ENCODE results near the gene OR2A5.
"Not testable (repeated sequence)": the region's sequence is repeated elsewhere in the genome, so short reads cannot be mapped to it uniquely, and the experiment has no call there.

Gene OR2A5, protein sequence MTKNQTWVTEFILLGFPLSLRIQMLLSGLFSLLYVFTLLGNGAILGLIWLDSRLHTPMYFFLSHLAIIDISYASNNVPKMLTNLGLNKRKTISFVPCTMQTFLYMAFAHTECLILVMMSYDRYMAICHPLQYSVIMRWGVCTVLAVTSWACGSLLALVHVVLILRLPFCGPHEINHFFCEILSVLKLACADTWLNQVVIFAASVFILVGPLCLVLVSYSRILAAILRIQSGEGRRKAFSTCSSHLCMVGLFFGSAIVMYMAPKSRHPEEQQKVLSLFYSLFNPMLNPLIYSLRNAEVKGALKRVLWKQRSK

DNA sequence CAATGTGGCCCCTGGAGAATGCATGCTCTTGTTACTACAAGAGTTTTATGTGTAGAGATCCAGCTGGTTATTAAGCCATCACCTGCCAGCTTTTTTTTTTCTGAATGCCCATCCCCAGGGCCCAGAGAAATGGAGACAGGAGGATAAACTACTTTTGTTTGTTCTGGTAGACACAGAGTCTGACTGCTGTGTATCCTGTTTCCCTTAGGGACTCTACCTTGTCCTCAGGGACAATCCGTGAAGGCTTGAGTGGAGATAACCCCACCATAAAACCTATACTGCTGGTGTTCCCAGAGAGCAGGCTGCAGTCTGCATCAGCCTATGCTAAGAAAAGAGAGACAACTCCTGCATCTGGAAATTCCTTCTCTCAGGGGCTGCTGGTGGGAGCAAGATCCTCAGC, at the start of gene OR2A5:
Gene OR2A5 (plus strand): TSS at position 301 of the 400 bp plus-strand sequence. CDS start 1,454 bp downstream, outside the sequence.
- no peak for DNase-seq (ENCODE audit: low read depth, low spot score)

DNA sequence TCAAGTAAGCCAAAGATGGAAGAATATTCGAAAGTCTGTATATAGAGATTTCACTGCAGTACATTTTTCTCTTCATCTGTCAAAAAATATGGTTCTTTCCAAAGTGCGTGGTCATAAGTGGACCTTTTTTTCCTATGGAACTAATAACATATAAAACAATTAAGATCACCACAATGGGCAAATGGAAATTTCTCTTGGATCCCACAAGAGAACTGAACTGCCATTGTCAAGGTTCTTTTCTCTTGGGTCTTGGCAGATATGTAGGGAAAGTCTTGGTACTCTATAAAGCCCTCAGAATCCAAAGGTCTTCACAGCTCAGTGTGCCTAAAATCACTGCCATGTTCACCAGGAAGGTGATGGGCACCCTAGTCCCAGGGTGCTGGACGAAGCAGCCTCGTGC, 48.7 kb upstream of the OR2A5 start, which contains the start of gene OR6B1:
Gene OR6B1 (plus strand): TSS at position 301 of the 400 bp plus-strand sequence. CDS start 3,677 bp downstream, outside the sequence.
- no peak for DNase-seq (ENCODE audit: low read depth, low spot score)

GRCh38 chr7:144001543-144001942, 47.2 kb upstream of the OR2A5 start:
- DNase-seq (ENCODE audit: low read depth, low spot score) = no peak

DNA sequence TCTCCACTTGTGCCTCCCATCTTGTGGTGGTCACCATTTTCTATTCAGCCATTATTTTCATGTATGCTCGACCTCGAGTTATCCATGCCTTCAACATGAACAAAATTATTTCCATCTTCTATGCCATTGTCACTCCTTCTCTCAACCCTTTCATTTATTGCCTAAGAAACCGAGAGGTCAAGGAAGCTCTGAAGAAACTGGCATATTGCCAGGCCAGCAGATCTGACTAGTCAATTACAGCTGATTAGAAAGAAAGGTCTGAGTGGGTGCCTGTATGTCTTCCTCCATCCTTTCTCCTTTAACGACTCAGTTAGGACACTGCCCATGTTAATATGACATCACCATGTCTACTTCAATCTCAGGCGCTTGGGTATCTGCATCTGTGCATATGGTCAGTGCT, 44.0 kb upstream of the OR2A5 start:
- no peak for DNase-seq (ENCODE audit: low read depth, low spot score)

DNA sequence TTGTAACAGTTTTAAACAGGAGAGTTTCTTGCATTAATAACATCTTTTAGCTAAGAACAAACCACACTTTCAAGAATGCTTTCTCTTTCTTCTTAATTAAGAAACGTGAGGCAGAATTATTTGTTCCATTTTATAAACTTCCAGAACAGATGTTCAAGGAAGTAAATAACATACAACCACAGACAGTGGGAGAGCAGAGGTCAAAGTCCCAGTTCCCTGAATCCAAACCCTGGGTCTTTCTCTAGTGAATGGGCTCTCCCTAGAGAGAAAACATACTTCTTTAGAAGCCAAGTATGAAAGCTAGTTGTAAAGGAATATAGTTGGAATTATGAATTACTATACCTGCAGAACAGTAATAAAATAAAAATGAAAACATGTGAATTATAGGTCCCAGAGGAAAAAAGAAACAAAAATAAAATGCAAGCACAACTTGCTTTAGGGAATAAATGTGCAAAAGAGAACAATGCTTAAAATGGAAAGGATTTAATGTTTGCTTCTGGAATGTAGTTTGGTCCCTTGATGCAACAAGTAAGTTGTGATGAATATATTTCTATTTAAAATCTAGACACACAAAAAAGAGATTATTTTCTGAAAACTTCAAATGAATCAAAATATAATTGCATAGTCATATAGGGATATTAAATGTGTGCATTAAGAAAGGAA, 42.6 kb upstream of the OR2A5 start:
- DNase-seq (ENCODE audit: low read depth, low spot score) = no peak

DNA sequence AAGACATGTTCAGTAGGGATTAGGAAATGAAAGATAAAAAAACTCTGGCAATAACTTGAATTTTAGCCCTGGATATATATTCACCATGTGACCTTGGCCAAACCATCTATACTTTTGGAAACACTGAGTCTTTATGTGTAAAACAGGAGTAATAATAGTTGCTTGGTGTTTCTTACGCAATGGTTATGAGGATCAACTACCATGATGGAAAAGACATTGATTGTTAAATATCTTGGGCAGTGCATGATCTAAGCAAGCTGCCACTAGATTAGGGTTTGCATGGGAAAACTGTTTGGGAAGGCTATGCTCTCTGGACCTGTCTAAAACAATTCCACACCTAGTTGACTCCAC, 42.1 kb upstream of the OR2A5 start:
- no peak for DNase-seq (ENCODE audit: low read depth, low spot score)

GRCh38 chr7:144009361-144009760, 39.4 kb upstream of the OR2A5 start:
- no peak for DNase-seq (ENCODE audit: low read depth, low spot score)

- DNase-seq (ENCODE audit: low read depth, low spot score) = not testable (repeated sequence)
Observed at GRCh38 chr7:144010061-144010460, 38.7 kb upstream of the OR2A5 start.

- not testable (repeated sequence) for DNase-seq (ENCODE audit: low read depth, low spot score)
Observed at GRCh38 chr7:144010821-144011220, 37.9 kb upstream of the OR2A5 start.

- DNase-seq (ENCODE audit: low read depth, low spot score) = no peak
Observed at GRCh38 chr7:144011458-144012230, 37.1 kb upstream of the OR2A5 start.

DNA sequence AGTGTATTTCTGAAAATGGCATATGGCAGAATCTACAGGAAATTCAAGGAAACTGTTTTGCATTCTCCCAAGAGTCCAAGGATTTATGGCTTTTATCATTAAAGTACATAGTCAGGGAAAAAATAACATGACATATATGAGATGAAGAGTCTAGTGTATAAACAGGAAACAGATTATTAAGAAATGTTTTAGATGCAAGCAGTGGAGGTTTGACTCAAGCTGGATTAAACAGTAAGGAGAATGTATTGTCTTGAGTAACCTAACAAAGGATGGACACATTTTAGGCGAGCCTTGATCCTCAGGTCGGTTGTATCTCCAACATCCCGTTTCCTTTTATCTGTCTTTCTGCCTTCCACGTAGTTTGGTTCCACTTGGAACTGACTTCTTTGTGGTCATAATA, 30.7 kb upstream of the OR2A5 start:
- no peak for DNase-seq (ENCODE audit: low read depth, low spot score)

GRCh38 chr7:144019457-144019856, 29.3 kb upstream of the OR2A5 start:
- peak; percentile 67 for DNase-seq (ENCODE audit: low read depth, low spot score)

GRCh38 chr7:144020340-144020739, 28.4 kb upstream of the OR2A5 start:
- no peak for DNase-seq (ENCODE audit: low read depth, low spot score)

DNA sequence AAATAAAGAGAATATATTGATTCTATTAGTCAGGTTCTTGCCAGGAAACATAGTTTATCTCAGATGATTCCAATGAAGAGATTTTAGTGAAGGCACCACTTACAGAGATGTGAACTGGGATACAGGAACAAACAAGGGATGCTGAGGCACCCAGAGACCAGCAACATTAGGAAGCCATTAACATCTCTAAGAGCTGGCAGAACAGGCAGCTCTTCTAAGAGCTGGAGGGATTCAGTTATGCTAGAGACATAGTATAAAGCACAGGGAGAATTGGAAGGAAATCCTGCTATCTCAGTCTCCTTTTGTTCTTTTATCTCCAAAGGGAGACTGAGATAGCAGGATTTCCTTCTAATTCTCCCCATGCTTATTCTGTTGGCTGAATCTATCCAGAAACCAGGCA, 26.6 kb upstream of the OR2A5 start:
- no peak for DNase-seq (ENCODE audit: low read depth, low spot score)

DNA sequence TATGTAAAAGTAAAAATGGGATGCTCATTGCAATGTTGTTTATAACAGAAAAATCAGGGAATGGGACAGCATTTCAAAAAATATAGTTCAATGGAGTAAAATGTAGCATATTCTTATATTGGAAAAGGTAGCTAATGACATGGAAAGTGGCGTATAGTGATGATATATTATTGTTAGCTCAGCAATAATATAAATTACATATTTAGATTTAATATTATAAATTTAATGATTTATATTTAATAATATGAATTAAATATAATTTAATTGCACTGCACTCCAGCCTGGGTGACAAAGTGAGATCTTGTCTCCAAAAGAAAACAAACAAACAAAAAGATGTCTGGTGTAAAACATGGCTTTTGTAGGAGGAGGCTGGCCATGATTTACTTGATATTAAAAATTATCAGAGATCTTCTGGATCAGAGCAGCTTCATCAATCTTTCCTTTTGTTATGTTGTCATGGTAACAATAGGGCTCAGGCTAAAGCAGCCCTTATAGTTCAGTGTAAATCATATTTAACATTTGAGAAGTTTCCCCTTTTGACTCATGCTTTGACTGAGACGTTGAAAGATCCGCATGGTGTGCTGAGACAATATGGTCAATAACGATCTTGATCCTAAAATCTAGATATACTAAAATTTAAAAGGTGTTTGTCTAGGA, 25.4 kb upstream of the OR2A5 start:
- no peak for DNase-seq (ENCODE audit: low read depth, low spot score)

- no peak for DNase-seq (ENCODE audit: low read depth, low spot score)
Observed at GRCh38 chr7:144024213-144024612, 24.5 kb upstream of the OR2A5 start.

GRCh38 chr7:144026203-144026883, 22.4 kb upstream of the OR2A5 start:
- DNase-seq (ENCODE audit: low read depth, low spot score) = no peak

- no peak for DNase-seq (ENCODE audit: low read depth, low spot score)
Observed at GRCh38 chr7:144027070-144027469, 21.7 kb upstream of the OR2A5 start.

- DNase-seq (ENCODE audit: low read depth, low spot score) = no peak
Observed at GRCh38 chr7:144027974-144028373, 20.8 kb upstream of the OR2A5 start.

DNA sequence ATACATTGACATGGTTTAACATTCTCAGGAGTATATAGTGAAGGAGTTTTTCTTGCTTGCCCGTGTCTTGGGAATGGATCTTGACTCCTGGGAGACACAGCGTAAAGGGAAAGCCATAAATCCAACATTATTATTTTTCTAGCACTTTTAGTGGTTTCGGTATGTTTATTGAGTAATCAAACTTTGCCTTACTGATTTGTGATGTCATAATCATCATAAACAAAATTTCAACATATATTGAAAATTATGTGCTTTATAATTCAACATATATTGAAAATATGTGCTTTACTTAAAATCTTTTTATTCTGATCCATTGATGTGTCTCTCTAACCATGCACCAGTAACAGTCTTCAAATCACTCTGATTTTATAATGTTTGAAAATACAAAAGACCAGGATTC, 20.2 kb upstream of the OR2A5 start:
- no peak for DNase-seq (ENCODE audit: low read depth, low spot score)

- DNase-seq (ENCODE audit: low read depth, low spot score) = no peak
Observed at GRCh38 chr7:144032516-144032915, 16.2 kb upstream of the OR2A5 start.
